ENCODE data around the gene PDLIM5.
A peak's percentile ranks its signal among the peaks of the same experiment; 100 is the strongest.
"Not testable (repeated sequence)": the region's sequence is repeated elsewhere in the genome, so short reads cannot be mapped to it uniquely, and the experiment has no call there.

The PDLIM5 gene, protein sequence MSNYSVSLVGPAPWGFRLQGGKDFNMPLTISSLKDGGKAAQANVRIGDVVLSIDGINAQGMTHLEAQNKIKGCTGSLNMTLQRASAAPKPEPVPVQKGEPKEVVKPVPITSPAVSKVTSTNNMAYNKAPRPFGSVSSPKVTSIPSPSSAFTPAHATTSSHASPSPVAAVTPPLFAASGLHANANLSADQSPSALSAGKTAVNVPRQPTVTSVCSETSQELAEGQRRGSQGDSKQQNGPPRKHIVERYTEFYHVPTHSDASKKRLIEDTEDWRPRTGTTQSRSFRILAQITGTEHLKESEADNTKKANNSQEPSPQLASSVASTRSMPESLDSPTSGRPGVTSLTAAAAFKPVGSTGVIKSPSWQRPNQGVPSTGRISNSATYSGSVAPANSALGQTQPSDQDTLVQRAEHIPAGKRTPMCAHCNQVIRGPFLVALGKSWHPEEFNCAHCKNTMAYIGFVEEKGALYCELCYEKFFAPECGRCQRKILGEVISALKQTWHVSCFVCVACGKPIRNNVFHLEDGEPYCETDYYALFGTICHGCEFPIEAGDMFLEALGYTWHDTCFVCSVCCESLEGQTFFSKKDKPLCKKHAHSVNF

GRCh38 chr4:94451695-94452475 is at the start of gene PDLIM5:
Gene PDLIM5, plus strand, starts transcription at chr4:94451942. Its CDS starts 3,347 bp downstream, at chr4:94455289.
- DNase-seq: peak; percentile 79

- not testable (repeated sequence) for DNase-seq
These were observed 49.3 kb upstream of the PDLIM5 start for GRCh38 chr4:94402439-94402838.

DNA sequence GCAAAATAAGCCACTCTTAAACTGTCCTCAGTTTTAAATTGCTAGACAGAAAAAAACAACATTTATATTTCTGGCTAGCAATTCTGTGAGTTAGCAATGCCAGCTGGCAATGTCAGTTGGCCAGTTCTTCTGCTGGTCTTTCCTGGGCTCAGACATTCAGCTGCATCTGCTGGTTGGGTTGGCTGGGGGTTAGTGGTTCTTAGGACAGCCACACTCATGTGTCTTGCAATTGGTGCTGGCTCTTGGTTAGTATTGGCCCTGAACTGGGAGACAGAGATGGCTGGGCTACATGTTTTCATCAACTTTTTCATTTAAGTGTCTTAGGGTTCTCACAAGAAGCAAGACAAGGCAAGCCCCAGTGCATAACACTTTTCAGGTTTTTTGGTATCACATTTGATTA is 48.0 kb upstream of the PDLIM5 start:
- DNase-seq: no peak

DNA sequence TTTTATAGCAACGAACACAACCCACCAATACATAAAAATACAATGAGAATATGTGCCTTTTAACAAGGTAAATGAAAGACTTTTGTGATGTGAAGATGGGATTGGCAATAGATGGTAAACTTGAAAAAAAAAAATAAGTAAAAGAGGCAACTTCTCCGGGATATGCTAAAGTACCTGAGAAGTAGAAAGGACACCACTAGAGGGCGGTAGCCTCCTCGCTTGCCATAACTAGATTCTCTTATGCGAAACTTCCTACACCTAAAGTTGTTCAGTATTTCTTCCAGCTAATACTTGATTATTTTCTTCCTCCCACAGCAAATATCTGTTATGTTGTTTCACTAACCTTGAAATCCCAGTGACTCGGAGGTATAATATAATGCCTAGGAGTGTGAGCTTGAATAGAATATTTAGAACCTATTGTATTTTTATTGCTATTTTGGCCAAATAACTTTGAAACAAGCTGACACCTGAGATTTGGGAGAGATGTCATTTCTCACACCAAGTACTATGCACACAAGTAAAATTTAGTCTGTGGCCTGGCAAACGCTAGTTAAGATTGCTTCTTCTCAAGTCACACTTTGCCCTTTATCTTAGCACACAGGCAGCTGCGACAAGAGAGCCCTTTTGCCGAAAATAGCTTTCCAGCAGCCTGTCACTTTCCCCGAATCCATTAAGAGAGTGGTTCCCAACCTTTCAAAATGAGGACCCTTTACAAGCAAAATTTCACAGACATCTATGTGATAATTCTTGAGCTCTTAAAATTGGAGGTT is 44.9 kb upstream of the PDLIM5 start:
- DNase-seq: peak; percentile 67

- DNase-seq: no peak
These were observed 43.9 kb upstream of the PDLIM5 start for GRCh38 chr4:94407846-94408245.

GRCh38 chr4:94408549-94409374 is 43.0 kb upstream of the PDLIM5 start:
- no peak for DNase-seq

- DNase-seq: no peak
These were observed 42.4 kb upstream of the PDLIM5 start for GRCh38 chr4:94409375-94409679.

DNA sequence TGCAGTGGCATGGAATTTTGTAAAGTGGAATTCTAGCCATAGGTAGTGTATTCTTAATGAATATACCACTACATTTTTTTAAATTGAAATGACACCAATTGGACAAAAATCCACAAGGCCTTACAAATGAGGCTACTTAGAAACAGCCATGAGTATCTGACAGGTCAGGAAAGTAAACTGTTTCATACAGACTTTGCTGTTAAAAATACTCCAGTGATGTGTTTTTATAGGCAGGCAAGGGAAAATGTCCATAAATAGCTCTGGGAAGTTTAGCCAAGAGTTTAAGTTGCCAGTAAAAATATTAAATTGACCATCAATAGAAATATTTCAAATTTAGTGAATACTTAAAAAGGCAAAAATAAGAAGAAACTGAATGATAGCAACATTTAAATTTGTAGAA is 41.8 kb upstream of the PDLIM5 start:
- DNase-seq: no peak

GRCh38 chr4:94410678-94411206 is 41.0 kb upstream of the PDLIM5 start:
- no peak for DNase-seq

DNA sequence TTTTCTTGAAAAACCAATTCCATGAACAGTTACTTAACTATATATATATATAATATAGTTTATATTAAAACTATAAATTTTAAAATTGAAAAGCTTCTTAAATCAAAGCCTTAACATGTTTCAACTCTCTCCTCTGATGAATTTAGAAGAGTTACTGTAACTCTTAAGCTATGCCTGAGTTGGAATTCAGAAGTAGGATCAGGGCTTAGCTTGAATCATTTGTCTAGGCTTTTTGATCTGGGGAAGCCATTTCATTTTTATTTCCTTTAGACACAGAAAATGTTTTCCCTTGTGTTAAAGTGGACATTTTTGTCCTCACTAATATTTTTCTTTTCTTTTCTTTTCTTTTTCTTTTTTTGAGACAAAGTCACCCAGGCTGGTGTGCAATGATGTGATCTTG is 40.4 kb upstream of the PDLIM5 start:
- no peak for DNase-seq

GRCh38 chr4:94412019-94412657 is 39.6 kb upstream of the PDLIM5 start:
- no peak for DNase-seq

- peak; percentile 62 for DNase-seq
These were observed 39.1 kb upstream of the PDLIM5 start for GRCh38 chr4:94412658-94413038.

DNA sequence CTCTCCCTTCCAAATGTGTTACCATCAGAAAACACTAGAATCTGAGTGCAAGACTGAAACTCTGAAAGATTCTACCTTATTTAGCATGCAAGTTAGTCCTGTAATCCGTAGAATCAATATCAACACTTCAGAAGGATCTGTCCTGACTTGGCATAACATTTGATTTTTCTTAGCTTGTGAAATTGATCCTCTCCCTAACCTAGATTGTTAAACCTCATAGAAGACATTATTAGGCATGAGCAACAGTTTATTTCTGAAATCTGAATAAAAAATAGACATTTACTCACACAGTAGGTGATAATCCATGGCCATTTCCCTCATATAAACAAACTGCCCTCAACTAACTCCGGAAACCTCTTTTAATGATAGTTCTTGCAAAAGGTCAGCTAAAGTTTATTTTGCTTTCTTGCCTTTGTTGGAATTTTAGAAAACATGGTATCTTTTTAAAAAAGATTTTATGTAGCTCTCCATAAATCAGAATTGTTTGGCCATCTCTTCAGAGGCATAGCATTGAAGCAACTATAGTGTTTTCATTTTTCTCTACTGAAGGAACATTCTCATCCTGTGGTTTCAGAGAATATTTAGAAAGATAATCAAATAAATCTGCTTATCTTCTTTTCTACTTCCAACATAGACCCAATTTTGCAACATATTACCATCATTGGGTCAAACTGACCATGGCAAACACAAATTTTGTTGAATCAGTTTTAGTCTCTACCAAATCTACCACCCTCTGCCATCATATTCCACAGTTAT is 38.5 kb upstream of the PDLIM5 start:
- DNase-seq: no peak

DNA sequence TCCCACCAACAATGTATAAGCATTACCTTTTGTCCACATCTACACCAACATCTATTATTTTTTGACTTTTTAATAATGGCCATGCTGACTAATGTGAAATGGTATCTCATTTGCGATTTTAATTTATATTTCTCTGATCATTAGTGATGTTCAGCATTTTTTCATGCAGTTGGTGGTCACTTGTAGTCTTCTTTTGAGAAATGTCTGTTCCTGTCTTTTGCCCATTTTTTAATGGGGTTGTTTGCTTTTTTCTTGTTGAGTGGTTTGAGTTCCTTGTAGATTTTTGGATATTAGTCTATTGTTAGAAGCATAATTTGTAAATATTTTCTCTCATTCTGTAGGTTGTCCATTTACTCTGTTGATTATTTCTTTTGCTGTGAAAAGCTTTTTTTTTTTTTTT is 36.8 kb upstream of the PDLIM5 start:
- DNase-seq: no peak

GRCh38 chr4:94415448-94415847 is 36.3 kb upstream of the PDLIM5 start:
- DNase-seq: no peak

DNA sequence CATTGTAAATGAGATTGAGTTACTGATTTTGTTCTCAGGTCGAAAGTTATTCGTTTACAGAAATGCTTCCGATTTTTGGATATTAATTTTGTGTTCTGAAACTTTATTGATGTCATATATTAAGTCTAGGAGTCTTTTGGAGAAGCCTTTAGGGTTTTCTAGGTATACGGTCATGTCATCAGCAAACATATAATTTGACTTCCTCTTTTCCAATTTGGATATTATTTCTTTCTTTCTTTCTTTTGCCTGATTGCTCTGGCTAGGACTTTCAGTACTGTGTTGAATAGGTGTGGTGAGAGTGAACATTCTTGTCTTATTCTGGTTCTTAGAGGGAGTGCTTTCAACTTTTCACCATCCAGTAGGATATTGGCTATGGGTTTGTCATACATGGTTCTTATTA is 35.4 kb upstream of the PDLIM5 start:
- no peak for DNase-seq

DNA sequence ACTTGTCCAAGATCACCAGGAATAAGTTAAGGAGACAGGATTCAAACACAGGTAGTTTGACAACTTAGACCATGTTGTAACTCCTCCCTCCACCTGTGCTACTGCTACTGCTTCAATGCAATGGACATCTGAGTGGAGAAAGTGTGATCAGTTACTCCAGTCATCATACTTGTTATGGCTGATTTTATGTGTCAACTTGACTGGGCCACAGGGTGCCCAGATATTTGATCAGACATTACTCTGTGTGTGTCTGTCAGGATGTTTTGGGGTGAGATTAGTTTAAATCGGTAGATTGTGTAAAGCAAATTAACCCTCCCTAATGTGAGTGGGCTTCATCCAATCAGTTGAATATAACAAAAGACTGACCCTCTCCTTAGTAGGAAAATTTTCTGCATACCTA is 34.8 kb upstream of the PDLIM5 start:
- DNase-seq: no peak

DNA sequence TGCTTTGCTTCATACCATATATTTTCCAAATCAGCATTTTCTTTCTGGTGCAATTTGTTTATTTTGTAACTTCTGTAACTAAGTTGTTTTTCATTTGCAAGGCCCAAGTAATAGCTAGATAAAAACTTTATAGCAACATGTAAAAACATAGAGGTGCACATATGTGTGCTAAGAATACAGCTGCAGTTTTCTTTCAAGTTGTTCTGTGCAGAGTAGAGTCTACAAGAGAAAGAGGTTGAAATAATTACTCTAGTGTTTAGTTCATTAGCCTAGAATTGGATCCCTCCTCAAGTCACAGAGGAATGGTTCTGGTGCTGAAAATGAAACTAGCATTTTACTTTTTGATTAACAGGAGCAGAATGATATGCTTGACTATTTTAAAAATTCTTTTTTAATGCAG is 32.2 kb upstream of the PDLIM5 start:
- no peak for DNase-seq

DNA sequence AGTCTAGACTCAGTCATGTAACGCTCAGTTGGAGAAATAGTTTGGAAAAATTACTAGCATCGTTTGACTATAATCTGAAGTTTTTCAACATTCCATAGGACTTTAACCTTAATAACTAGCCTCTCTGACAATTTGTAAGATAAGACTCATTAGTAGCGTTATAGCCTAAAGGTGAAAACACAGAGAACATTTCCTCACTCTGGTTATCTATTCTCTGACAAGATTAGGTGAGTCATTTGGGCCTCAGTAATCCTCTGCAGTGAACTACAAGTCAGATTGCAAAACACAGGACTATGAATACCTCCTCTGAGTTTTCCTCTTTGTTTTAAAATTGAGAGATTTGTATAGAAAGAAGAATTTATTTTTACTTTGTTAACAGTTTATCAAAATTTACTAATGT is 31.8 kb upstream of the PDLIM5 start:
- DNase-seq: peak; percentile 39

- no peak for DNase-seq
These were observed 31.4 kb upstream of the PDLIM5 start for GRCh38 chr4:94420356-94420755.

- no peak for DNase-seq
These were observed 25.0 kb upstream of the PDLIM5 start for GRCh38 chr4:94426783-94427182.

Data from HCEC 1CT (cell line).